ENCODE results near the gene SIK2. TPM values are rescaled to one million over a fixed set of nuclear protein-coding genes. Genes with fewer than 3 reads are reported as not detected.

SIK2 gene
- total and polyA plus RNA-seq, 9 of the 15 experiments (the other 6 are each of a cell fraction or from before 2014, with no cell fraction given): 0.74 to 11.6 (median 3.8) TPM

GRCh38 chr11:111743700-111744099 lies 141.5 kb downstream of the SIK2 start:
- Histone ChIP-seq H4K20me1 (replicated peaks; ENCODE audit: control insufficient read depth, insufficient read depth, low read length) (no peaks in the 10 kb centered on the region), H3K9me3 (replicated peaks; ENCODE audit: control insufficient read depth, insufficient read depth, low read depth, low read length) (no peaks in the 10 kb centered on the region), H3K27me3 (ENCODE audit: control insufficient read depth in 2 of 2, insufficient read depth in 2 of 2, low read length in 2 of 2) (no peaks in the 10 kb centered on the region), H3K9ac (ENCODE audit: insufficient read depth in 1 of 2, low read depth in 2 of 2, low read length in 2 of 2) (no peak overlapping the region), H3K9me1 (ENCODE audit: control insufficient read depth, insufficient read depth, low read length) (no peaks in the 10 kb centered on the region), H3K4me2 (ENCODE audit: insufficient read depth, low read length) (no peak overlapping the region), H2AFZ (ENCODE audit: low read depth, low read length) (no peak overlapping the region), H3K4me3 (no peak overlapping the region), H3K27ac (ENCODE audit: extremely low read depth, low read depth, low read length) (no peak overlapping the region), H3K79me2 (ENCODE audit: control insufficient read depth, insufficient read depth, low read length) (no peaks in the 10 kb centered on the region), H3K4me1 (replicated peaks in 1 of 2; ENCODE audit: control insufficient read depth in 2 of 2, insufficient read depth in 2 of 2, low read length in 2 of 2) (no peaks in the 10 kb centered on the region; a peak in 1 of 5 replicates), H3K36me3 (ENCODE audit: control insufficient read depth, insufficient read depth, low read length) (peaks cover 87% of the 10 kb centered on the region)
- CTCF ChIA-PET (ENCODE audit: low intra/inter-chr PET ratio): no interaction called here
- FAIRE-seq (no peak), DNase-seq (ENCODE audit: extremely low read depth in 1 of 4, low spot score in 3 of 4) (no peak), ATAC-seq (no peak)
- POLR2A ChIA-PET: interaction anchor here (0.8 to 0.9 kb wide), 2 partner anchors 12 to 14 kb away, joined by 3 read pairs; no protein-coding TSS in a partner anchor
- TF ChIP-seq ELF1 (tag; IDR thresholded peaks at IDR 0.05) (no peak), ZNF76 (CRISPR knock-in tag; IDR thresholded peaks at IDR 0.05; ENCODE audit: borderline replicate concordance) (no peak), TSHZ1 (CRISPR knock-in tag; IDR thresholded peaks at IDR 0.05) (no peak)
- intact Hi-C loops (cut with micrococcal nuclease) (no loop called here), in situ Hi-C loops (cut with MboI) (no loop called here)
- no TSS peak for BruUV-seq (replicated peaks)
- WGBS (ENCODE audit: insufficient coverage, low coverage, missing lambda C conversion rate): 95% methylated on average over 2 of the region's 2 CpGs
